ENCODE measurements around the gene PHTF2. TPM values are rescaled to one million over a fixed set of nuclear protein-coding genes. Genes with fewer than 3 reads are reported as not detected.

Gene PHTF2
- polyA plus RNA-seq, 1 of the 3 experiments (the other 2 are of a cell fraction) = 21.2 TPM

DNA sequence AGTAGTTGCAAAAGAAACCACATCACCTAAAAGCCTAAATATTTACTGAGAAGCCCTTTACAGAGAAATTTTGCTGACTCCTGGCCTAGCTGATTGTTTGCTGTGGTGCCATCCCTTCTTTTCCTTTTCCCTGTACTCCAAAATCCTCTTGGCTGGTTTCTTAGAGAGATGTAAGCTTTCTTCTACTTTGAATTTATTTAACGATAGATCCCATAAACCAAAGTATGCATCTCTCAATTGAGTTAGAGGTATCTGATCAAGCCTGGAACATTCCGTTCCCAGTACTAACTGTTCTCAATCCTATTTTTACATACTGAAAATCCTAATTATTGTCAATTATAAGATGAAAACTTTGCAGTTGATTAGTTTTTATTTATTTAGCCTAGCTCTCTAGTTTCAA, 6.6 kb upstream of the PHTF2 start:
- no peak for DNase-seq
- no peak overlapping the region for H3K9ac ChIP-seq
- no peaks in the 10 kb centered on the region for H3K9me3 ChIP-seq
- peaks cover 12 to 26% of the 10 kb centered on the region in 2 experiments for H3K36me3 ChIP-seq (replicated peaks in 1 of 2; ENCODE audit: control insufficient read depth in 1 of 2, insufficient read depth in 2 of 2, low read length in 1 of 2)
- no peak overlapping the region for H3K4me2 ChIP-seq
- no peak overlapping the region; a peak in 1 of 4 replicates for H3K27ac ChIP-seq (ENCODE audit: low read depth in 2 of 2, low read length in 1 of 2)
- no peaks in the 10 kb centered on the region for H3K27me3 ChIP-seq (ENCODE audit: insufficient read depth)
- no peaks in the 10 kb centered on the region for H3K9me2 ChIP-seq
- POLR2A ChIA-PET = no interaction called here
- peaks cover 42% of the 10 kb centered on the region for H3K79me2 ChIP-seq (ENCODE audit: insufficient read depth)
- CTCF ChIA-PET = interaction anchor here (0.6 to 1.0 kb wide), 2 partner anchors 140 to 144 kb away, joined by 3 read pairs; no protein-coding TSS in a partner anchor
- TF ChIP-seq TCF12 (IDR thresholded peaks at IDR 0.05) (no peak), YY1 (IDR thresholded peaks at IDR 0.05; ENCODE audit: low read depth) (no peak), FOSL2 (IDR thresholded peaks at IDR 0.05; ENCODE audit: borderline replicate concordance, low read depth) (no peak)
- TF ChIP-seq, protein P1, sequence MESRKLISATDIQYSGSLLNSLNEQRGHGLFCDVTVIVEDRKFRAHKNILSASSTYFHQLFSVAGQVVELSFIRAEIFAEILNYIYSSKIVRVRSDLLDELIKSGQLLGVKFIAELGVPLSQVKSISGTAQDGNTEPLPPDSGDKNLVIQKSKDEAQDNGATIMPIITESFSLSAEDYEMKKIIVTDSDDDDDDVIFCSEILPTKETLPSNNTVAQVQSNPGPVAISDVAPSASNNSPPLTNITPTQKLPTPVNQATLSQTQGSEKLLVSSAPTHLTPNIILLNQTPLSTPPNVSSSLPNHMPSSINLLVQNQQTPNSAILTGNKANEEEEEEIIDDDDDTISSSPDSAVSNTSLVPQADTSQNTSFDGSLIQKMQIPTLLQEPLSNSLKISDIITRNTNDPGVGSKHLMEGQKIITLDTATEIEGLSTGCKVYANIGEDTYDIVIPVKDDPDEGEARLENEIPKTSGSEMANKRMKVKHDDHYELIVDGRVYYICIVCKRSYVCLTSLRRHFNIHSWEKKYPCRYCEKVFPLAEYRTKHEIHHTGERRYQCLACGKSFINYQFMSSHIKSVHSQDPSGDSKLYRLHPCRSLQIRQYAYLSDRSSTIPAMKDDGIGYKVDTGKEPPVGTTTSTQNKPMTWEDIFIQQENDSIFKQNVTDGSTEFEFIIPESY (IDR thresholded peaks at IDR 0.05; ENCODE audit: borderline replicate concordance, low read depth) = no peak
- H2AFZ ChIP-seq (ENCODE audit: low read depth) = no peak overlapping the region
- WGBS (ENCODE audit: low lambda C conversion rate) = 91% methylated on average over 2 of the region's 2 CpGs
- H3F3A ChIP-seq (replicated peaks; ENCODE audit: insufficient read depth) = peaks cover 17% of the 10 kb centered on the region
- no peak overlapping the region for H3K4me3 ChIP-seq (ENCODE audit: low read depth in 2 of 2, low read length in 1 of 2)
- H4K20me1 ChIP-seq (ENCODE audit: insufficient read depth) = 0 out of 2 replicates have a peak, but pooled peaks cover 4% of the 10 kb centered on the region
- peaks cover 0 to 5% of the 10 kb centered on the region in 2 experiments; a peak in 2 of 4 replicates for H3K4me1 ChIP-seq (ENCODE audit: control insufficient read depth in 1 of 2, insufficient read depth in 2 of 2, low read depth in 1 of 2, low read length in 1 of 2)

DNA sequence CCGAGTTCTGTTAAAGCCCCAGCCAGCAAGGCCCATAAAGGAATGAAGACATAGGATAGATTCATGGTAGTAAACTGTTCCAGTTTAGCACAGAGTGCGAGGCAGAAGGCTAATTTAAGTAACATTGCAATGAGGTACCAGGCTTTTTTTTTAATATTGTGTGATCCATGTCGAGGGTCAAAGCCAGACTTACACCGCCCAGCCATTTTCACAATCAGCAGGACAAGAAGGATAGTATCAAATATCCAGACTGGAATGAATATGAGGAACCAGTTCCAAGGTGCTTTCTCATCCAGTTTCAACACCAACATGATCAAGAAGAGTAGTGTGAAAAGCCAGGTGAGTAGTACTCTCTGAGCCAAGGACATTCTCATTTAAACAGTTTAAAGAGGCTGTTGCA, 4.6 kb upstream of the PHTF2 start:
- WGBS (ENCODE audit: low lambda C conversion rate) = 94% methylated on average over 4 of the region's 4 CpGs
- H3K9ac ChIP-seq = no peak overlapping the region
- 0 out of 2 replicates have a peak, but pooled peaks cover 4% of the 10 kb centered on the region for H4K20me1 ChIP-seq (ENCODE audit: insufficient read depth)
- ChIA-PET CTCF (interaction anchor here (1.1 kb wide), 1 partner anchor 136 kb away, joined by 3 read pairs; no protein-coding TSS in a partner anchor), POLR2A (no interaction called here)
- no peak overlapping the region for H2AFZ ChIP-seq (ENCODE audit: low read depth)
- no peak for DNase-seq
- no peak overlapping the region for H3K4me2 ChIP-seq
- peaks cover 12 to 26% of the 10 kb centered on the region in 2 experiments for H3K36me3 ChIP-seq (replicated peaks in 1 of 2; ENCODE audit: control insufficient read depth in 1 of 2, insufficient read depth in 2 of 2, low read length in 1 of 2)
- no peak overlapping the region for H3K4me3 ChIP-seq (ENCODE audit: low read depth in 2 of 2, low read length in 1 of 2)
- H3K27ac ChIP-seq (ENCODE audit: low read depth in 2 of 2, low read length in 1 of 2) = no peak overlapping the region
- TF ChIP-seq, protein P2, sequence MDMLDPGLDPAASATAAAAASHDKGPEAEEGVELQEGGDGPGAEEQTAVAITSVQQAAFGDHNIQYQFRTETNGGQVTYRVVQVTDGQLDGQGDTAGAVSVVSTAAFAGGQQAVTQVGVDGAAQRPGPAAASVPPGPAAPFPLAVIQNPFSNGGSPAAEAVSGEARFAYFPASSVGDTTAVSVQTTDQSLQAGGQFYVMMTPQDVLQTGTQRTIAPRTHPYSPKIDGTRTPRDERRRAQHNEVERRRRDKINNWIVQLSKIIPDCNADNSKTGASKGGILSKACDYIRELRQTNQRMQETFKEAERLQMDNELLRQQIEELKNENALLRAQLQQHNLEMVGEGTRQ (IDR thresholded peaks at IDR 0.05; ENCODE audit: borderline replicate concordance, low read depth, low read length) = no peak
- TF ChIP-seq RFX5 (IDR thresholded peaks at IDR 0.05; ENCODE audit: low read length) (no peak), MXI1 (IDR thresholded peaks at IDR 0.05; ENCODE audit: low read depth, low read length) (no peak), RAD21 (IDR thresholded peaks at IDR 0.05; ENCODE audit: low read length) (no peak), NFIC (IDR thresholded peaks at IDR 0.05; ENCODE audit: borderline replicate concordance) (no peak), YY1 (IDR thresholded peaks at IDR 0.05; ENCODE audit: low read depth) (no peak), TEAD4 (IDR thresholded peaks at IDR 0.05; ENCODE audit: borderline replicate concordance, insufficient read depth) (no peak), EP300 (IDR thresholded peaks at IDR 0.05; ENCODE audit: borderline replicate concordance in 1 of 2, low read depth in 1 of 2, low read length in 1 of 2) (no peak), JUND (IDR thresholded peaks at IDR 0.05) (no peak), GABPA (IDR thresholded peaks at IDR 0.05; ENCODE audit: low read depth) (no peak), ELF1 (IDR thresholded peaks at IDR 0.05) (no peak), GATA2 (CRISPR knock-in tag; IDR thresholded peaks at IDR 0.05) (no peak), FOSL2 (IDR thresholded peaks at IDR 0.05; ENCODE audit: borderline replicate concordance, low read depth) (no peak), TCF12 (IDR thresholded peaks at IDR 0.05) (no peak), FOXJ3 (CRISPR knock-in tag; IDR thresholded peaks at IDR 0.05) (no peak), SIN3A (IDR thresholded peaks at IDR 0.05; ENCODE audit: borderline replicate concordance, low read depth, low read length) (no peak), EZH2phosphoT487 (IDR thresholded peaks at IDR 0.05; ENCODE audit: borderline replicate concordance, low read depth) (no peak)
- TF ChIP-seq, protein P3, sequence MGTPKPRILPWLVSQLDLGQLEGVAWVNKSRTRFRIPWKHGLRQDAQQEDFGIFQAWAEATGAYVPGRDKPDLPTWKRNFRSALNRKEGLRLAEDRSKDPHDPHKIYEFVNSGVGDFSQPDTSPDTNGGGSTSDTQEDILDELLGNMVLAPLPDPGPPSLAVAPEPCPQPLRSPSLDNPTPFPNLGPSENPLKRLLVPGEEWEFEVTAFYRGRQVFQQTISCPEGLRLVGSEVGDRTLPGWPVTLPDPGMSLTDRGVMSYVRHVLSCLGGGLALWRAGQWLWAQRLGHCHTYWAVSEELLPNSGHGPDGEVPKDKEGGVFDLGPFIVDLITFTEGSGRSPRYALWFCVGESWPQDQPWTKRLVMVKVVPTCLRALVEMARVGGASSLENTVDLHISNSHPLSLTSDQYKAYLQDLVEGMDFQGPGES (IDR thresholded peaks at IDR 0.05; ENCODE audit: low read depth, low read length) = no peak
- TF ChIP-seq, protein P4, sequence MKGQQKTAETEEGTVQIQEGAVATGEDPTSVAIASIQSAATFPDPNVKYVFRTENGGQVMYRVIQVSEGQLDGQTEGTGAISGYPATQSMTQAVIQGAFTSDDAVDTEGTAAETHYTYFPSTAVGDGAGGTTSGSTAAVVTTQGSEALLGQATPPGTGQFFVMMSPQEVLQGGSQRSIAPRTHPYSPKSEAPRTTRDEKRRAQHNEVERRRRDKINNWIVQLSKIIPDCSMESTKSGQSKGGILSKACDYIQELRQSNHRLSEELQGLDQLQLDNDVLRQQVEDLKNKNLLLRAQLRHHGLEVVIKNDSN (IDR thresholded peaks at IDR 0.05; ENCODE audit: borderline replicate concordance, low read depth) = no peak
- H3K79me2 ChIP-seq (ENCODE audit: insufficient read depth) = peaks cover 55% of the 10 kb centered on the region
- no peaks in the 10 kb centered on the region for H3K9me2 ChIP-seq
- H3K9me3 ChIP-seq = no peaks in the 10 kb centered on the region
- H3K4me1 ChIP-seq (ENCODE audit: control insufficient read depth in 1 of 2, insufficient read depth in 2 of 2, low read depth in 1 of 2, low read length in 1 of 2) = peaks cover 0 to 9% of the 10 kb centered on the region in 2 experiments; a peak in 2 of 4 replicates
- H3K27me3 ChIP-seq (ENCODE audit: insufficient read depth) = no peaks in the 10 kb centered on the region
- H3F3A ChIP-seq (replicated peaks; ENCODE audit: insufficient read depth) = peaks cover 11% of the 10 kb centered on the region
